SK-N-SH (cell line): ENCODE results near the gene HECTD3. TPM values are rescaled to one million over a fixed set of nuclear protein-coding genes. Genes with fewer than 3 reads are reported as not detected.

Experiments used
- CTCF ChIA-PET: fragments of 300-600, 350-600 bp; formaldehyde crosslinking; extraction: SDS; loops from one replicate; lab custom pipeline; 2021; lab: Yijun Ruan, JAX
- POLR2A ChIA-PET: fragments of 350-600 bp; sonication (Branson Sonifier 250); formaldehyde crosslinking; extraction: SDS; loops from one replicate; lab custom pipeline; 2020; ENCODE audit warnings: antibody characterized with exemption, inconsistent platforms; lab: Yijun Ruan, JAX
- DNase-seq: peaks from one replicate; pipeline ENCODE4 v3.0.0; 2012
- H2AFZ ChIP-seq: fragments of 200-600 bp; sonication (generic); 2 replicates; pipeline ENCODE4 v1.8.1; 2016; ENCODE audit warnings: antibody characterized with exemption, mild to moderate bottlenecking, low read depth
- H3F3A ChIP-seq: fragments of 200-600 bp; sonication (generic); replicated peaks from 2 replicates; pipeline ENCODE3; 2016; ENCODE audit warnings: antibody characterized with exemption, mild to moderate bottlenecking; ENCODE audit not compliant: insufficient read depth
- H3K27ac ChIP-seq, 2 experiments: fragments of 200-500 bp in 1 of 2; fragments of 200-600 bp in 1 of 2; sonication (Bioruptor generic) in 1 of 2; sonication (generic), shearing (Covaris generic) in 1 of 2; 2 replicates each; pipeline versions ENCODE4 v1.5.1 to v1.6.1; 2014 to 2016; ENCODE audit warnings: low read depth in 2 of 2, inconsistent platforms in 1 of 2, low read length in 1 of 2, mild to moderate bottlenecking in 1 of 2, mixed read lengths in 1 of 2
- H3K27me3 ChIP-seq: fragments of 200-600 bp; sonication (generic), shearing (Covaris generic); 2 replicates; pipeline ENCODE4 v1.6.1; 2016; ENCODE audit warnings: mixed run types; ENCODE audit not compliant: insufficient read depth
- H3K36me3 ChIP-seq, 2 experiments: fragments of 200-500 bp in 1 of 2; fragments of 200-600 bp in 1 of 2; sonication (Bioruptor generic) in 1 of 2; sonication (generic) in 1 of 2; replicated peaks in 1 of 2; 2 replicates each; pipeline versions ENCODE3 to v1.5.1; 2014 to 2016; ENCODE audit warnings: low read length in 1 of 2, mild to moderate bottlenecking in 1 of 2; ENCODE audit not compliant: insufficient read depth in 2 of 2, control insufficient read depth in 1 of 2
- H3K4me1 ChIP-seq, 2 experiments: fragments of 200-500 bp in 1 of 2; fragments of 200-600 bp in 1 of 2; sonication (Bioruptor generic) in 1 of 2; sonication (generic), shearing (Covaris generic) in 1 of 2; 2 replicates each; pipeline versions ENCODE4 v1.5.1 to v1.6.1; 2014 to 2016; ENCODE audit warnings: low read depth in 1 of 2, low read length in 1 of 2, mixed run types in 1 of 2; ENCODE audit not compliant: insufficient read depth in 2 of 2, control insufficient read depth in 1 of 2
- H3K4me2 ChIP-seq: fragments of 200-600 bp; sonication (generic), shearing (Covaris generic); 2 replicates; pipeline ENCODE4 v1.6.1; 2017; ENCODE audit warnings: mixed run types
- H3K4me3 ChIP-seq, 2 experiments: fragments of 200-500 bp in 1 of 2; fragments of 200-600 bp in 1 of 2; sonication (Bioruptor generic) in 1 of 2; sonication (generic), shearing (Covaris generic) in 1 of 2; 2 replicates each; pipeline versions ENCODE4 v1.5.1 to v1.8.1; 2014 to 2016; ENCODE audit warnings: low read depth in 2 of 2, inconsistent platforms in 1 of 2, low read length in 1 of 2, mild to moderate bottlenecking in 1 of 2, mixed read lengths in 1 of 2, moderate library complexity in 1 of 2
- H3K79me2 ChIP-seq: fragments of 200-600 bp; sonication (generic); 2 replicates; pipeline ENCODE4 v1.8.1; 2017; ENCODE audit warnings: mild to moderate bottlenecking; ENCODE audit not compliant: insufficient read depth
- H3K9ac ChIP-seq: fragments of 200-600 bp; sonication (generic); 2 replicates; pipeline ENCODE4 v1.6.1; 2017; ENCODE audit warnings: mixed run types
- H3K9me2 ChIP-seq: fragments of 200-600 bp; sonication (generic); 2 replicates; pipeline ENCODE4 v1.6.1; 2017; ENCODE audit warnings: mixed run types
- H3K9me3 ChIP-seq: fragments of 200-600 bp; sonication (generic); 2 replicates; pipeline ENCODE4 v1.6.1; 2017; ENCODE audit warnings: mixed run types, mild to moderate bottlenecking, moderate library complexity
- H4K20me1 ChIP-seq: fragments of 200-600 bp; sonication (generic); 2 replicates; pipeline ENCODE4 v1.6.1; 2017; ENCODE audit warnings: mild to moderate bottlenecking, mixed run types; ENCODE audit not compliant: insufficient read depth
- FOSL2 ChIP-seq: IDR thresholded peaks from 2 replicates; pipeline ENCODE4 v1.4.0; 2012; ENCODE audit warnings: low read depth, mild to moderate bottlenecking, moderate library complexity, borderline replicate concordance
- FOXJ3 ChIP-seq: sonication (generic); formaldehyde crosslinking; IDR thresholded peaks from 2 replicates; pipeline ENCODE4 v1.5.1; 2020; ENCODE audit warnings: mild to moderate bottlenecking, missing genetic modification reagents
- FOXM1 ChIP-seq: IDR thresholded peaks from 2 replicates; pipeline ENCODE4 v1.4.0; 2012; ENCODE audit warnings: low read depth, mild to moderate bottlenecking
- GABPA ChIP-seq: IDR thresholded peaks from 2 replicates; pipeline ENCODE4 v1.4.0; 2012; ENCODE audit warnings: low read depth, mild to moderate bottlenecking
- MXI1 ChIP-seq: IDR thresholded peaks from 2 replicates; pipeline ENCODE4 v1.6.1; 2012; ENCODE audit warnings: mild to moderate bottlenecking, low read depth, low read length, improper control_type of control experiment
- NFIC ChIP-seq: IDR thresholded peaks from 2 replicates; pipeline ENCODE4 v1.4.0; 2012; ENCODE audit warnings: borderline replicate concordance
- NRF1 ChIP-seq: IDR thresholded peaks from 2 replicates; pipeline ENCODE4 v1.6.1; 2012; ENCODE audit warnings: low read depth, mild to moderate bottlenecking, low read length
- RAD21 ChIP-seq: IDR thresholded peaks from 2 replicates; pipeline ENCODE4 v1.6.1; 2012; ENCODE audit warnings: mild to moderate bottlenecking, low read length
- RCOR1 ChIP-seq: fragments of 150-350 bp; IDR thresholded peaks from 2 replicates; pipeline ENCODE4 v1.6.1; 2017; ENCODE audit warnings: antibody characterized with exemption, low read length
- RFX5 ChIP-seq: IDR thresholded peaks from 2 replicates; pipeline ENCODE4 v1.6.1; 2012; ENCODE audit warnings: mild to moderate bottlenecking, improper control_type of control experiment, low read length
- SMC3 ChIP-seq: IDR thresholded peaks from 2 replicates; pipeline ENCODE4 v1.6.1; 2012; ENCODE audit warnings: low read depth, low read length, improper control_type of control experiment
- TCF12 ChIP-seq: IDR thresholded peaks from 2 replicates; pipeline ENCODE4 v1.4.0; 2012
- TEAD4 ChIP-seq: IDR thresholded peaks from 2 replicates; pipeline ENCODE4 v1.4.0; 2012; ENCODE audit warnings: mild to moderate bottlenecking, borderline replicate concordance; ENCODE audit not compliant: insufficient read depth
- YY1 ChIP-seq: IDR thresholded peaks from 2 replicates; pipeline ENCODE4 v1.4.0; 2012; ENCODE audit warnings: low read depth, mild to moderate bottlenecking
- WGBS: methylation state at CpG from one replicate; pipeline ENCODE4 v1.1.6; 2017; ENCODE audit warnings: low lambda C conversion rate; 5-methylcytosine and 5-hydroxymethylcytosine counted together
- polyA plus RNA-seq, 3 experiments: library from polyadenylated mRNA; depleted of rRNA; stranded (reverse); fragments of >200 nt; gene quantifications; 2 replicates each; pipeline ENCODE4 v1.2.3, GENCODE V29; 2012
- TF ChIP-seq, protein P1 (sequence below): IDR thresholded peaks from 2 replicates; pipeline ENCODE4 v1.6.1; 2012; ENCODE audit warnings: mild to moderate bottlenecking, low read depth, low read length, moderate library complexity
- TF ChIP-seq, protein P2 (sequence below): fragments of 200-600 bp; sonication (generic); IDR thresholded peaks from 2 replicates; pipeline ENCODE4 v1.6.1; 2017; ENCODE audit warnings: antibody characterized with exemption, mild to moderate bottlenecking, moderate library complexity
- TF ChIP-seq, protein P3 (sequence below): IDR thresholded peaks from 2 replicates; pipeline ENCODE4 v1.4.0; 2012; ENCODE audit warnings: low read depth, borderline replicate concordance

Gene HECTD3
- polyA plus RNA-seq, 1 of the 3 experiments (the other 2 are of a cell fraction), result 39.3 TPM

DNA sequence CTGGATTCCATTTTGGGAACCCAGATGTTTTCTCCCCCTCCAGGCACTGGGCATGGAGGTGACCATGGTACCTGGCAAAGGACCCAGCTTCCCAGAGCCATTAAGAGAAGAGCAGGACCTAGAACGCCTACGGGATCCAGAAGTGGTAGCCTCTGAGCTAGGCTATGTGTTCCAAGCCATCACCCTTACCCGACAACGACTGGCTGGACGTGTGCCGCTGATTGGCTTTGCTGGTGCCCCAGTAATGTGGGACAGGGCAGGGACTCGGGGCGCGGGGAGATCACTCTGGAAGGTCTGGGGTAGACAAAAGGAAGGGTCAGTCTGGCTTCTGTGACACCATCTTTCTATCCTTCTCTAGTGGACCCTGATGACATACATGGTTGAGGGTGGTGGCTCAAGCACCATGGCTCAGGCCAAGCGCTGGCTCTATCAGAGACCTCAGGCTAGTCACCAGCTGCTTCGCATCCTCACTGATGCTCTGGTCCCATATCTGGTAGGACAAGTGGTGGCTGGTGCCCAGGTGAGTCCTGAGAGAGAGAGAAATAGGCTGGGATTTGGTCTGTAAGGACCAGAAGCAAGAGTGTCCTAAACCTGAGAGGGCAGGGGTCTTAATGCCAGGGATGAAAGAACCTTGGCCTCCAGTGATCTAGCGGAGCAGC lies 2.6 kb upstream of the HECTD3 start:
- no peak for DNase-seq
- Histone ChIP-seq H3K36me3 (peaks cover 0 to 28% of the 10 kb centered on the region in 2 experiments), H3K9me2 (no peaks in the 10 kb centered on the region), H3K27me3 (no peaks in the 10 kb centered on the region), H3F3A (peaks cover 5% of the 10 kb centered on the region), H3K4me1 (peaks cover 6 to 40% of the 10 kb centered on the region in 2 experiments), H3K27ac (no peak overlapping the region), H3K9me3 (no peaks in the 10 kb centered on the region), H2AFZ (no peak overlapping the region), H3K4me2 (peak overlapping the region; percentile 99), H3K9ac (peak overlapping the region; percentile 86; the same call in 1 of the 2 replicates), H4K20me1 (no peaks in the 10 kb centered on the region), H3K4me3 (no peak overlapping the region)
- ChIA-PET POLR2A (interaction anchor here (1.4 to 4.6 kb wide), 2 partner anchors 288 to 326 kb away, joined by 3 to 50 read pairs; partner anchors contain the start of genes MUTYH and TOE1), CTCF (interaction anchor here (0.6 to 13.4 kb wide), 59 partner anchors 8 to 486 kb away, joined by 3 to 470 read pairs (median 4); partner anchors contain the start of genes BEST4, CCDC163, EIF2B3 and HPDL)
- 86% methylated on average over 8 of the region's 12 CpGs for WGBS
- TF ChIP-seq RAD21, result no peak
- TF ChIP-seq SMC3, result no peak
- TF ChIP-seq RFX5, result no peak
- no peak for TF ChIP-seq MXI1
- no peak for TF ChIP-seq FOXJ3 (CRISPR knock-in tag)
- TF ChIP-seq FOXM1, result no peak
- TF ChIP-seq, protein P1, sequence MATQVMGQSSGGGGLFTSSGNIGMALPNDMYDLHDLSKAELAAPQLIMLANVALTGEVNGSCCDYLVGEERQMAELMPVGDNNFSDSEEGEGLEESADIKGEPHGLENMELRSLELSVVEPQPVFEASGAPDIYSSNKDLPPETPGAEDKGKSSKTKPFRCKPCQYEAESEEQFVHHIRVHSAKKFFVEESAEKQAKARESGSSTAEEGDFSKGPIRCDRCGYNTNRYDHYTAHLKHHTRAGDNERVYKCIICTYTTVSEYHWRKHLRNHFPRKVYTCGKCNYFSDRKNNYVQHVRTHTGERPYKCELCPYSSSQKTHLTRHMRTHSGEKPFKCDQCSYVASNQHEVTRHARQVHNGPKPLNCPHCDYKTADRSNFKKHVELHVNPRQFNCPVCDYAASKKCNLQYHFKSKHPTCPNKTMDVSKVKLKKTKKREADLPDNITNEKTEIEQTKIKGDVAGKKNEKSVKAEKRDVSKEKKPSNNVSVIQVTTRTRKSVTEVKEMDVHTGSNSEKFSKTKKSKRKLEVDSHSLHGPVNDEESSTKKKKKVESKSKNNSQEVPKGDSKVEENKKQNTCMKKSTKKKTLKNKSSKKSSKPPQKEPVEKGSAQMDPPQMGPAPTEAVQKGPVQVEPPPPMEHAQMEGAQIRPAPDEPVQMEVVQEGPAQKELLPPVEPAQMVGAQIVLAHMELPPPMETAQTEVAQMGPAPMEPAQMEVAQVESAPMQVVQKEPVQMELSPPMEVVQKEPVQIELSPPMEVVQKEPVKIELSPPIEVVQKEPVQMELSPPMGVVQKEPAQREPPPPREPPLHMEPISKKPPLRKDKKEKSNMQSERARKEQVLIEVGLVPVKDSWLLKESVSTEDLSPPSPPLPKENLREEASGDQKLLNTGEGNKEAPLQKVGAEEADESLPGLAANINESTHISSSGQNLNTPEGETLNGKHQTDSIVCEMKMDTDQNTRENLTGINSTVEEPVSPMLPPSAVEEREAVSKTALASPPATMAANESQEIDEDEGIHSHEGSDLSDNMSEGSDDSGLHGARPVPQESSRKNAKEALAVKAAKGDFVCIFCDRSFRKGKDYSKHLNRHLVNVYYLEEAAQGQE, result no peak
- no peak for TF ChIP-seq GABPA
- TF ChIP-seq NFIC, result no peak
- TF ChIP-seq, protein P2, sequence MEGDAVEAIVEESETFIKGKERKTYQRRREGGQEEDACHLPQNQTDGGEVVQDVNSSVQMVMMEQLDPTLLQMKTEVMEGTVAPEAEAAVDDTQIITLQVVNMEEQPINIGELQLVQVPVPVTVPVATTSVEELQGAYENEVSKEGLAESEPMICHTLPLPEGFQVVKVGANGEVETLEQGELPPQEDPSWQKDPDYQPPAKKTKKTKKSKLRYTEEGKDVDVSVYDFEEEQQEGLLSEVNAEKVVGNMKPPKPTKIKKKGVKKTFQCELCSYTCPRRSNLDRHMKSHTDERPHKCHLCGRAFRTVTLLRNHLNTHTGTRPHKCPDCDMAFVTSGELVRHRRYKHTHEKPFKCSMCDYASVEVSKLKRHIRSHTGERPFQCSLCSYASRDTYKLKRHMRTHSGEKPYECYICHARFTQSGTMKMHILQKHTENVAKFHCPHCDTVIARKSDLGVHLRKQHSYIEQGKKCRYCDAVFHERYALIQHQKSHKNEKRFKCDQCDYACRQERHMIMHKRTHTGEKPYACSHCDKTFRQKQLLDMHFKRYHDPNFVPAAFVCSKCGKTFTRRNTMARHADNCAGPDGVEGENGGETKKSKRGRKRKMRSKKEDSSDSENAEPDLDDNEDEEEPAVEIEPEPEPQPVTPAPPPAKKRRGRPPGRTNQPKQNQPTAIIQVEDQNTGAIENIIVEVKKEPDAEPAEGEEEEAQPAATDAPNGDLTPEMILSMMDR, result no peak
- TF ChIP-seq TCF12, result no peak
- TF ChIP-seq RCOR1, result no peak
- no peak for TF ChIP-seq NRF1
- TF ChIP-seq, protein P3, sequence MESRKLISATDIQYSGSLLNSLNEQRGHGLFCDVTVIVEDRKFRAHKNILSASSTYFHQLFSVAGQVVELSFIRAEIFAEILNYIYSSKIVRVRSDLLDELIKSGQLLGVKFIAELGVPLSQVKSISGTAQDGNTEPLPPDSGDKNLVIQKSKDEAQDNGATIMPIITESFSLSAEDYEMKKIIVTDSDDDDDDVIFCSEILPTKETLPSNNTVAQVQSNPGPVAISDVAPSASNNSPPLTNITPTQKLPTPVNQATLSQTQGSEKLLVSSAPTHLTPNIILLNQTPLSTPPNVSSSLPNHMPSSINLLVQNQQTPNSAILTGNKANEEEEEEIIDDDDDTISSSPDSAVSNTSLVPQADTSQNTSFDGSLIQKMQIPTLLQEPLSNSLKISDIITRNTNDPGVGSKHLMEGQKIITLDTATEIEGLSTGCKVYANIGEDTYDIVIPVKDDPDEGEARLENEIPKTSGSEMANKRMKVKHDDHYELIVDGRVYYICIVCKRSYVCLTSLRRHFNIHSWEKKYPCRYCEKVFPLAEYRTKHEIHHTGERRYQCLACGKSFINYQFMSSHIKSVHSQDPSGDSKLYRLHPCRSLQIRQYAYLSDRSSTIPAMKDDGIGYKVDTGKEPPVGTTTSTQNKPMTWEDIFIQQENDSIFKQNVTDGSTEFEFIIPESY, result no peak
- no peak for TF ChIP-seq YY1
- TF ChIP-seq FOSL2, result no peak
- TF ChIP-seq TEAD4, result no peak
- TF ChIP-seq, all 33 proteins: peak for 0
- H3K79me2 ChIP-seq, result peaks cover 39% of the 10 kb centered on the region; the same call in 1 of the 2 replicates
